Fibroblast of lung (primary cell): Measurements from ENCODE around the gene RELL1.

Experiments
- CTCF ChIP-seq, 2 donors: IDR thresholded peaks in 1 of 2; conservative IDR thresholded peaks in 1 of 2; 1 replicate in 1 of 2; 2 replicates in 1 of 2; pipeline ENCODE4 v1.5.1; 2011 to 2012; ENCODE audit warnings: low read length in 2 of 2, control low read depth in 1 of 2, inconsistent platforms in 1 of 2, low read depth in 1 of 2, mild to moderate bottlenecking in 1 of 2
- EZH2 ChIP-seq: IDR thresholded peaks from 2 replicates; pipeline ENCODE4 v1.5.1; 2012; ENCODE audit warnings: low read length, control low read depth, mild to moderate bottlenecking; ENCODE audit errors: missing control alignments

GRCh38 chr4:37687194-37687562 is 1.0 kb upstream of the RELL1 start:
- TF ChIP-seq CTCF (conservative IDR thresholded peaks at IDR 0.05 in 1 of 2, IDR thresholded peaks at IDR 0.05 in 1 of 2; ENCODE audit: low read depth in 1 of 2, low read length in 2 of 2) = no peak
- peak; percentile 34 for TF ChIP-seq EZH2
